BJ (cell line): ENCODE results near the gene CD300H. TPM values are rescaled to one million over a fixed set of nuclear protein-coding genes. Genes with fewer than 3 reads are reported as not detected.

ENCODE experiments used
- CTCF ChIA-PET: fragments of 350-600 bp; formaldehyde crosslinking; extraction: SDS; loops from one replicate; lab custom pipeline; 2021; ENCODE audit warnings: antibody characterized with exemption, inconsistent platforms; lab: Yijun Ruan, JAX
- POLR2A ChIA-PET: fragments of 300-600 bp; sonication (Branson Sonifier 250); formaldehyde crosslinking; extraction: SDS; loops from one replicate; lab custom pipeline; 2021; ENCODE audit warnings: antibody characterized with exemption; lab: Charles Lee
- DNase-seq: peaks from one replicate; pipeline ENCODE4 v3.0.0-alpha.2; 2011; ENCODE audit warnings: low read depth
- H3K27me3 ChIP-seq: 2 replicates; pipeline ENCODE4 v1.6.0; 2011; ENCODE audit warnings: low read length; ENCODE audit not compliant: control insufficient read depth, insufficient read depth
- H3K36me3 ChIP-seq: 2 replicates; pipeline ENCODE4 v1.5.1; 2011; ENCODE audit warnings: low read length; ENCODE audit not compliant: control insufficient read depth, insufficient read depth
- H3K4me3 ChIP-seq: 2 replicates; pipeline ENCODE4 v1.5.1; 2011; ENCODE audit warnings: low read depth, mild to moderate bottlenecking, control low read depth, low read length
- polyA plus RNA-seq: library from polyadenylated mRNA; depleted of rRNA; stranded (reverse); fragments of >200 nt; gene quantifications from 2 replicates; pipeline ENCODE4 v1.2.3, GENCODE V29; 2011
- TF ChIP-seq, protein P1 (sequence below): IDR thresholded peaks from 2 replicates; pipeline ENCODE4 v1.5.1; 2011; ENCODE audit warnings: low read depth, mild to moderate bottlenecking, control low read depth, inconsistent platforms, low read length, moderate library complexity; ENCODE audit not compliant: insufficient read depth

CD300H gene
- polyA plus RNA-seq, 1 experiment, result not detected

DNA sequence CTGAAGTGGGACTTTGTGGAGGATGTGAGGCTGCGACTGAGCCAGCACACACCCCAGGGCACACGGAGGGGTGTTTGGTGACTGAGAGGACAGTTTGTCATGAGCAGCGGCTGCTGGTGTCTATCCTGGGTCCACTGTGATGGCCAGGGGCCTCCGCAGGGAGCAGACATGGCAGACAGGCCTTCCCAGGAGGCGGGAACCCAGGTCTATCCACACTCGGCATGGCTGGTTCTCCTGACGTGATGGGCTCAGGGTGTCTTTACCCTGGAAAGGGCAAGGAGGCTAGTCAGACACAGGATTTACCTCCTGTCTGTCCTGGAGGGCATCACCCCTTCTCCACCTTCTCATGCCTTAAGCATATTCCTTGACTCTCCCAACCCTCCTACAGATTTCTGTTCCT lies 20.7 kb downstream of the CD300H start:
- Histone ChIP-seq H3K36me3 (no peaks in the 10 kb centered on the region), H3K27me3 (no peaks in the 10 kb centered on the region), H3K4me3 (no peak overlapping the region)
- CTCF ChIA-PET, result no interaction called here
- DNase-seq, result no peak
- TF ChIP-seq, protein P1, sequence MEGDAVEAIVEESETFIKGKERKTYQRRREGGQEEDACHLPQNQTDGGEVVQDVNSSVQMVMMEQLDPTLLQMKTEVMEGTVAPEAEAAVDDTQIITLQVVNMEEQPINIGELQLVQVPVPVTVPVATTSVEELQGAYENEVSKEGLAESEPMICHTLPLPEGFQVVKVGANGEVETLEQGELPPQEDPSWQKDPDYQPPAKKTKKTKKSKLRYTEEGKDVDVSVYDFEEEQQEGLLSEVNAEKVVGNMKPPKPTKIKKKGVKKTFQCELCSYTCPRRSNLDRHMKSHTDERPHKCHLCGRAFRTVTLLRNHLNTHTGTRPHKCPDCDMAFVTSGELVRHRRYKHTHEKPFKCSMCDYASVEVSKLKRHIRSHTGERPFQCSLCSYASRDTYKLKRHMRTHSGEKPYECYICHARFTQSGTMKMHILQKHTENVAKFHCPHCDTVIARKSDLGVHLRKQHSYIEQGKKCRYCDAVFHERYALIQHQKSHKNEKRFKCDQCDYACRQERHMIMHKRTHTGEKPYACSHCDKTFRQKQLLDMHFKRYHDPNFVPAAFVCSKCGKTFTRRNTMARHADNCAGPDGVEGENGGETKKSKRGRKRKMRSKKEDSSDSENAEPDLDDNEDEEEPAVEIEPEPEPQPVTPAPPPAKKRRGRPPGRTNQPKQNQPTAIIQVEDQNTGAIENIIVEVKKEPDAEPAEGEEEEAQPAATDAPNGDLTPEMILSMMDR, result no peak
- POLR2A ChIA-PET, result no interaction called here

DNA sequence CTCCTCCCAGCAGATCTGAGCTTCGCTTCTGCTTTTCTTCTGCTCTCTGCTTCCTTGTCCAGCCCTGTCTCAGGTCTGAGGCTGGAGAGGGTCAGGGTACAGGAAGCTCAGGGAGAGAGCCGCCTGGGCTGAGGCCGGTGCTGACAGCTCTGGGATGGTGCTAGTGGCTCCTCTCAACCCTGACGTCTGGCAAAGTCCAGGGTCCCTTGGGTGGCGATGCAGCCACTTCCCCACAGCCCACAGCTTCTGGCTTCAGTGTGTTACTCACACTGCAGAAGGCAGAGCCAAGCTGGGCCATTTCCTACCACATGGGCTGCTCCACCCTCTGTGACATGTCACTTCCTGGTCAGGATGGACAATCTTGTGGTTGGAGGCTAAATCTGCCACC lies 21.5 kb downstream of the CD300H start, which contains the start of gene CD300C:
Gene CD300C (minus strand): TSS at position 273 of the 388 bp plus-strand sequence. CDS start 333 bp downstream, outside the sequence.
- H3K4me3 ChIP-seq, result no peak within 1 kb of the TSS
- CTCF ChIA-PET, result no interaction called here
- H3K27me3 ChIP-seq, result no peaks in the 10 kb centered on the region
- no peak for DNase-seq
- POLR2A ChIA-PET, result no interaction called here
- no peaks in the 10 kb centered on the region for H3K36me3 ChIP-seq
- TF ChIP-seq, protein P1, result no peak

DNA sequence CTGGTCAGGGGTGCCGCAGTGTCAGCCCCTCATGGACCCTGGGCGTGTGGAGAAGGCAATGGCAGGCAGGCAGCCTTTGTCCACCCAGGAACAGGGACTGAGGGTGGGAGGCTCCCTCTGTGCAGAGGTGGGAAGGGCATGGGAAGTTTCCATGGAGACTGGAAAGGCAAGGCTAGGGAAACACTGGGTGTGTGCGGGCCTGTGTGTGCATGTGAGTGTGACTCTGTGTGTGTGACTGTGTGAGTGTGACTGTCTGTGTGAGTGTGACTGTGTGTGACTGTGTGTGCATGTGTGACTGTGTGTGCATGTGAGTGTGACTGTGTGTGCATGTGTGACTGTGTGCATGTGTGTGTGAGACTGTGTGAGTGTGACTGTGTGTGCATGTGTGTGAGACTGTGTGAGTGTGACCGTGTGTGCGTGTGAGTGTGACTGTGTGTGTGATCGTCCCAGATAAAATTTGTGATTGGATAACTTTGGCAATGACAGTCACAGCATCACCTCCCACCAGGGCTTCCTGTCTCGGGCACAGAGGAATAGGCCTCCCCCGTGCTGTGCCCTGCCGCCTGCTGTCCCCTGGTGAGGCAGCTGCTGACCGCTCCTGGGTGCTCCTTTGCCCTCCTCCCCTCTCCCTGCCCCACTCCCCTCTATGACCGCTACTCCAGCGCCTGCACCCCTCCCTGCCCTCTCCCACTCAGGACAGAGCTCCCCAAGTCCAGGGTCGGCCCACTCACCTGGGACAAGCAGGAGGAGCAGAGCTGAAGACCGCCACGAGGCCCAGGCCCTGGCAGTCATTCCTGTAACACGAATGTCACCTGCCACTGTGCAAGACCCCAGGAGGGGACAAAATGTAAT lies 22.1 kb downstream of the CD300H start:
- H3K4me3 ChIP-seq, result no peak overlapping the region
- no peak for DNase-seq

DNA sequence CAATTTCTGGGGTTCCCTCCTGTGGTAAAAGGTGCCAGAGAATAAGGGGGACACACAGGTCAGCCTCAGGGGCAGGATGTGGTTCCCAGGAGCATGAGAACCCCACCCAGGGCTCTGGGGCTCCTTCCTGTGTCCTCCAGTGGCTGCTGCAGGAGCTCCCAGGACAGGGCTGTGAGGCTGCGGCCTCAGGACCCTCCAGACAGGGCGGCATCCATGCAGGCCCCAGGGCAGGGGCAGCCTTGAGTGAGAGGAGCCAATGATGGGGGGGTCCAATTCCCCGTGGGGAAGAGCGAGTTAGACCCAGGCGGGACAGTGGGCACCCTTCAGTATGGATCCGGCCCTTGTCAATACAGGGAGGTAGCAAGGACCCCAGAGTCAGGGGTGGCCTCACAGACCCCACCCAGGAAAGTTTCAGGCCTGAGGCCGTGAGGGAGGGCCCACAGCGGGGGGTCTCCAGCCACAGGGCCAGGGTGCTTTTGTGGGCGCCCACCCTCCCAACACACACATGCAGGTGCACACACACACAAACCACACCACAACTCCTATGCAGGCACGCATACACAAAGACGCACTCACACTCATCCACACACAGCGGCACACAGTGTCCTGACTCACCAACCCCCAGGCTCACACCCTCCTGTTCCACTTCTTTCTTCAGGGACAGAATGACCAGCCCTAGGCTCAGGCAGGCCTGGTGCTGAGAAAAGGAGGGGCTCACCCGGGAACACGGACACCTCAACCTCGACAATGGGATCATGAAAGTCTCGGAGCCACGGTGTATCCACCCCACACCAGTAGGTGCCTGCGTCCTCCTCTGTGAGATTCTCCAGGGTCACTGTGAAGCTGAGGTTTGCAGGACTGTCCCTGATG lies 23.2 kb downstream of the CD300H start:
- Histone ChIP-seq H3K27me3 (no peaks in the 10 kb centered on the region), H3K36me3 (no peaks in the 10 kb centered on the region), H3K4me3 (no peak overlapping the region)
- DNase-seq, result no peak
- TF ChIP-seq, protein P1, result no peak
- CTCF ChIA-PET, result no interaction called here
- POLR2A ChIA-PET, result no interaction called here

More for the DNA sequence above, 22.1 kb downstream of the CD300H start:
- TF ChIP-seq, protein P1, result no peak
- ChIA-PET CTCF (no interaction called here), POLR2A (no interaction called here)
- H3K27me3 ChIP-seq, result no peaks in the 10 kb centered on the region
- H3K36me3 ChIP-seq, result no peaks in the 10 kb centered on the region

DNA sequence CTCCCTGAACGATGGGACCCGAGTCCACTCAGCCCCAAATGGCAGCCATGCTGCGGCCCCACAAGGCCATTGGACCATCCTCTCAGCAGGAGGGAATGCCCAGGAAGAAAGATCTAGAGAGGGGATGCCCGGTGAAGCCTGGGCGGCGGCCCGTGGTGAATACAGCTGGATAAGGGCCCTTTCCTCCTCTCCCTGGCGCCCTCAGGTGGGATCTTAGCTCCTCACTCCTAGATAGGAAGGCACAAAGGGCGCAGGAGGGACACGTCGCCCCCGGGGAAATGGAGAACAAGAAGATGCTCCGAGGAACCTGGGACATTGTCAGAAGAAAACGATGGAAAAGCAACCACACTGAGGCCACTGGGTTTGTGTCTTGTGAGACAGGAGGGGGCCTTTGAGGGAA lies 23.9 kb downstream of the CD300H start:
- no peaks in the 10 kb centered on the region for H3K27me3 ChIP-seq
- CTCF ChIA-PET, result no interaction called here
- H3K36me3 ChIP-seq, result no peaks in the 10 kb centered on the region
- POLR2A ChIA-PET, result no interaction called here
- TF ChIP-seq, protein P1, result no peak
- DNase-seq, result no peak
- H3K4me3 ChIP-seq, result no peak overlapping the region
